Astrocyte of the hippocampus (primary cell): Measurements from ENCODE around the gene ZNF683.
A peak's percentile ranks its signal among the peaks of the same experiment; 100 is the strongest.

Source experiments
- DNase-seq: peaks from one replicate; pipeline ENCODE4 v3.0.0; 2011; ENCODE audit warnings: low read depth, low spot score

Gene ZNF683

DNA sequence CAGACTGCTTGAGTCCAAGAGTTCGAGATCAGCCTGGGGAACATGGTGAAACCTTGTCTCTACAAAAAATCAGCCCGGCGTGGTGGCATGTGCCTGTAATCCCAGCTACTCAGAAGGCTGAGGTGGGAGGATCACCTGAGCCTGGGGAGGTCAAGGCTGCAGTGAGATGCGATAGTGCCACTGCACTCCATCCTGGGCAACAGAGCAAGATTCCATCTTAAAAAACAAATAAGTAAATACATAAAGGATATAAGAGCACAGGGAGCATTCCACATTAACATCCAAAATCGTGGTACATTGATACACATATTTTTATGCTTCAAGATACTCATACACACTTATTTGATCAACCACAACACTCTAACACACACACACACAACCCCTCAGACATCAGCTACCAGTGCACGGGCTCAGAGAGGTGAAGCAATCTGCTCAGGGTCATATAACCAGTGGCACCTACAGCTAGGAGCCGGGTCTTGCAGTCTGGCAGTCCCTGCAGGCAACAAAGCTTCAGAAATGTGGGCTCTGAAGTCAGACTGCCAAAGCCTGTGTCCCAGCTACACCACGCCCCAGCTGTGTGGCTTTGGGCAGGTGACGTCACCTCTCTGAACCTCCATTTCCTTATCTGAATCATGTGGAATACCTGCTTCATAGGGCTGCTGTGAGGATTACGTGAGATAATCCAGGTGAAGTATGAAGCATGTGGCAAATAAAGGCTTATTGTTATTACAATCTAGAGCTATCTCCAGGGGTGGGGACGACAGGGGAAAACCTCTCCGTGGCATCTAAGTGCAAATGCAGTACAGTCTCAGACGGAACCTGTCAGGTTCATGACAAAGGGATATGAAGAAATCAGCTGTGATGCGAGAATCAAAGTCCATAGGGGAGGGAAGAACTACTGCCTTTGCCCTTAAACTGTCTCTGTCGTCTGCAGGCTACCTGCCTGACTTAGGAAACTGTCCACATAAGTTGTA is 13.9 kb downstream of the ZNF683 start:
- no peak for DNase-seq

- DNase-seq = no peak
These were observed 15.4 kb downstream of the ZNF683 start for GRCh38 chr1:26357121-26357602.

DNA sequence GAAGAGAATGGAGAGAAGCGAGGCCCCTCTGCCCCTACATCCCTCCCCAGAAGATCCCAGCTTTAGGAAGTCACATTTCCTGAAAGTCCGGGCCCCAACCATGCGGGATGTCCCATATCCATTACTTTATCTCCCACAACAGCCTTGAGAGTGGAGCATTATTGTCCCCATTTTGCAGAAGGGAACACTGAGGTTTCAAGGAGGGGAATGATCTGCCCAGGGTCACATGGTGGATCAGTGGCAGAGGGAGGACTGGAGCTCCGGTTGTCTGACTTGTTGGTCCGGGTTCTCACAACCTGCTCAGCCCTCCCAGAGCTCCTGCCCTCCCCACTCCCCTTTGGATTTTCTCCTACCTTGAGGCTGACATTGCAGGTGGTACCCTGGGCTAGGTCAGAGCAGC is 16.4 kb downstream of the ZNF683 start:
- DNase-seq = no peak

DNA sequence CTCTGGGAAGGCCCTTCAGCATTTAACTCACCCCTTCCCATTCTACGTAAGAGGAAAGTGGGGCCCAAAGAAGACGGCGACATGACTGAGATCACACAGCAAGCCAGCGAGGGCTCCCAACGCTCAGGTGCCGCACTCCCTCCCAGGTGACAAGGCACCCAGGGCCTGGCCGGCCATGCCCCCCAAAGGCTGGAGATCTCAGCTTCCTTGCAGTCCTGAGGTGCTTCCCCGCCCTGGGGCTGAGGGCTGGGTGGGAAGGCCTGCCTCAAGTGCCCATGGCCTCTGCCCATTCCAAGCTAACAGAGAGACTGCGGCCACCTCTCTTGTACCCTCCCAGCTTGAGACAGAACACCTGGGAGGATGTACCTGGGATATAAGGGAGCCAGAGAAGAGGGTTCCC is 17.6 kb downstream of the ZNF683 start:
- no peak for DNase-seq

- no peak for DNase-seq
These were observed 18.4 kb downstream of the ZNF683 start, which contains the start of gene CRYBG2 for GRCh38 chr1:26353976-26354820. TSS of gene CRYBG2 (minus strand) at chr1:26354130. CDS start at chr1:26346657, 7,473 bp downstream.

- DNase-seq = no peak
These were observed 19.2 kb downstream of the ZNF683 start for GRCh38 chr1:26353210-26353859.

- peak; percentile 22 for DNase-seq
These were observed 20.2 kb downstream of the ZNF683 start for GRCh38 chr1:26352338-26352679.

DNA sequence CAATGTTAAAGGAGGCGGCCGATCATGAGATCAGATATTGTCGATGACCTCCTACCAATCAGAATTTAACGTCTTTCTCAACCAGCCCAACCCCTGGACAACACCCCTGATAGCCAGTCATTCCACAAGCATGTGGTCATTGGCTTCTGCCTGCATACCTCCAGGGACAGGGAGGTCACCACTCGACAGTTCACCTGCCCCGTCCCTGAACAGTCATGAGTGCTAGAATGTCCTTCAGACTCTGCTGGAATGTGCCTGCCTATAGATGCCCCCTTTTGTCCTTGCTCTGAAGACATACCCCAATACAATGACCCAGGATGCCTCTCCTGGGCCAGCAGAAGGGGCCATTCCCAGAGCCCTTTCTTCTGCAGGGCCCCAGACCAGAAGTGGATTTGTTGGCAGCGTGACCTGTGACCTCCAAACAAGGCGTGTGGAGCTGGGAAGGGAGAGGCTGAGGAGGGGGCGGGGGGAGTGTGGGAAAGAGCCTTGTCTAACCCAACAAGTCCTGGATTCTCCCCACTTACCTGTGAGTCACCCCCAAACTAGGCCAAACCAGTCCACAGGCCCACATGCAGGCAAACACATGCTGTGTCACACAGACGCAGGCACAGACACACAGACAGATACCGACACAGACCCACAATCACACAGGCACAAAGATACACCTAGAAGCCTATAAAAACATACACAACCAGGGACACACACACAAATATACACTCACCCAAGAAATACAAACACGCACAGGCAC is 20.8 kb downstream of the ZNF683 start:
- peak; percentile 46 for DNase-seq

DNA sequence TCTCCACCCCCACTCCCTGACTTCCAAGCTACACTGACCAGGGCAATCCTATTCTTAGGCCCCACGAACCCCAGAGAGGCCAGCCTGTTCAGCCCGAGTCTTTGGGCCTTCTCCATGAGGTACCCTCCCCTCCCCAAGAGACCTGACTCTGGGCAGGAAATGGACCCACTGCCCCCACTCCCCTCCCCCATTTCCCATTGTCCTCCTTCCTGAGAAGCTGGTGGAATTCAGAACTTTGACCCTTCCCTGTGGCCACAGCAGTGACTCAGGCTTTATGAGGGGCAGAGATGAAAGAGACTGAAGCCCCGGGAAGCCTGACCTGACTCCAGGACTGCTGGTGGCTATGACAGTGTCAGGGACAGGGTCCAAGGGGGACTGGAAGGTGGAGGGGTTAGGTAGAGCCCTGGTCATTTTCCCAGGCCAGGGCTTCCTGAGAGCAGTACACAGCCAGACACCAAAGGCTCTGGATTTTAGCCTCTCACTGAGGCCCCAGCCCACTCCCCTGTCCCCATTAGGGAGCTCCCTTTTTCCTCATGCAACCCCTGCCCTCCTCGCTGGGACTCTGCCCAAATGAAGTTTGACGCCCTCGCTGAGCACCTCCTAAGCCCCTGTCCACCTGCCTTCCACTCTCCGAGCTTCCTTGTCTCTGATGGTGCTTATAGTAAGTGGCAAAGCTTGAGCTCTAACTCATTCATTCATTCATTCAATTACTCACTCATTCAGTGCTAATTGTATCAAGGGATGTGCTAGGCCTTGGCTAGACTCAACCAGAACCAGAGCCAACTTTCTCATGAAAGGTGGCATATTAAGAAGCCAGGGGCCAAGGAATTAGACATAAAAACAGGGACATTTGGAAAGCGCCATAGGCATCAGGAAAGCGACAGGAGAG is 21.6 kb downstream of the ZNF683 start:
- DNase-seq = peak; percentile 29

DNA sequence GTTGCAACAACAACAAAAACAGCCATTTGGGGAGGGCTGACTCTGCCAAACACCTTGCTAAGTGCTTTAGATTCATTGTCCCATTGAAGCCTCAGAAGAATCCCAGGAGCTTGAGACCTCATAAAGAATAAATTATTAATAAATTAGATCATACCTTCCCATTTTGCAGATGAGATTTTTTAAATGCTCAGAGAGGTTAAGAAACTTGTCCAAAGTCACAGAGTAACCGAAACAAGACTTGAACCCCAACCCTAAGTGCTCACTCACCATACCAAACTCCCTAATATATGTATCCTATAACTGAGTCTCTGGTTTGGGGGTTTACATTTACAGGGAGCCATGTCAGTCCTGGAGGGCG is 22.2 kb downstream of the ZNF683 start:
- no peak for DNase-seq

DNA sequence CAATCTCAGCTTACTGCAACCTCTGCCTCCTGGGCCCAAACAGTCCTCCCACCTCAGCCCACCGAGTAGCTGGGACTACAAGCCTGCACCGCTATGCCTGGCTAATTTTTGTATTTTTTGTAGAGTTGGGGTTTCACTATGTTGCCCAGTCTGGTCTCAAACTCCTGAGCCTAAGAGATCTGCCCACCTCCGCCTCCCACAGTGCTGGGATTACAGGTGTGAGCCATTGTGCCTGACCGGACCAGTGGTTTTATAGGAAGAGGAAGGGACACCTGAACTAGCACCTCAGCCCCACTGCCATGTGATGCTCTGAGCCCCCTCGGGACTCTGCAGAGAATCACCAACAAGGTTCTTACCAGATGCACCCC is 22.7 kb downstream of the ZNF683 start:
- DNase-seq = no peak

- DNase-seq = peak; percentile 33
These were observed 23.2 kb downstream of the ZNF683 start for GRCh38 chr1:26349188-26349876.

DNA sequence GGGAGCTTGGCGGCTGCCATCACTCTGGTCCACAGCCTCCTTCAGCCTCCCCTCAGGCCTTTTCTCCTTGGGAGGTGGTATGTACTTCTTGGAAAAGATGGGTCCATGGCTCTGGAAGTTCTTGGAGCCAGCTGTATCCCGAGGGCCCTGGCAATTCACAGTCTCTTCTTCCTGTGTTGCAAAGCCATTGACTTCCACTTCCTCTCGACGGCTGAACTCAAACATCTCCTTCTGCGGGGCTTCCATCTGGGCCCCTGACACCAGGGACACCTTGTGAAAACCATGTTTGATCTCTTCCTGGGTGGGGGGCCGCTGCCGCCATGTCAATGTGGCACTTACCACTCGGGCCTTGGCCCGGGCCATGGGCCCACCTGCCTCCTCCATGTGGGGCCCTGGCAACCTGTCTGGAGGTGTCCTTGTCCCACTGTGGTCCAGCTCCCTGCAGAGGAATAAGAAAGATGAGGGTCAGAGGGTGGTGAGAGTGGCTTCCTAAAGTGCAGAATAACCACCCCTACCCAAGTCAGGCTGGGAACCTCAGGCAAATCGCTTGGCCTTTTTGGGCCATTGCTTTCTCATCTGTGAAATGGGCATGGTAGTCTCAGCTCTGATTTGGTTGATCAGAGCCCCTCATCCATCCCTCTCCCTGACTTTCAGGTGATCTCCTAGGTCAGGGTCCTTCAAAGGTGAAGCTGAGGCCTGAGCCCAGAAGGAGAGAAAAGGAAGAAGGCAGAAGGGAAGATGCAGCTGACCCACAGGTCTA is 26.1 kb downstream of the ZNF683 start:
- DNase-seq = no peak

DNA sequence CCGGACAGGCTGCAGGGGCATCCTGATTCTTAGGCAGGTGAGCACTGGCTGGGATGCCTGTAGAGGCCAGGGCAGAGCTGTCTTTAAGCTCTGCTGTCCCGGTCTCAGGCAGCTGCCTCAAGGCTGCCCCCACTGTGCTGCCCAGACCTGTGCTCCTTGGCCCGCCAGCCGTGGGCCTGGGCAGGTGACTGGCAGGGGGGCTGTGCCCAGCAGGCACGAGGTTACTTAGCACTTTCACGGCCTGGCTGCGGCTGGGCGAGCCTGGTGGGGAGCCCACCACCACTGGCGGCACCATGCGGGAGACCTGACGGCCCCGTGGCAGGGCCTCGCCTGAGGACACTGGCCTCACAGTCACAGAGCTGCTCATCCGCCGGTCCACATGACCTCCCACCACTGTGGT is 26.8 kb downstream of the ZNF683 start:
- DNase-seq = no peak

- no peak for DNase-seq
These were observed 28.2 kb downstream of the ZNF683 start for GRCh38 chr1:26344147-26344920.

DNA sequence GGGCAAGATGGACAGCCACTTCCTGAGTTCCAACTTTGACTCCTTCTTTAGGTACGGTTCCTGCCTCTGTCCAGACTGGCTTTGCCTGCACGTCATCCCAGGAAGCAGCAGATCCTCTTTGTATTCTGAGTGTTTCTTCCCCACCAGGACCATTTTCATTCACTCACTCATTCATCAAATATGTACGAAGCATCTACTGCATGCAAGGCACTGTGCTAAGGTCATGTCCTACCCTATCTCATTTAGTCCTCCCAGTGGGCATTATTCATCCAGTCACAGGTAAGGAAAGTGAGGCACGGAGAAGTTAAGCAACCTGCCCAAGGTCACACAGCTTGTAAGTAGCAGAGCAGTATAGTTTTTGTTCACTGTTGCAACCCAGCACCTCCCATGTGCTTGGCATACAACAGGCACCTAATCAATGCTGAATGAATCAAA is 32.5 kb downstream of the ZNF683 start:
- DNase-seq = no peak

- no peak for DNase-seq
These were observed 33.9 kb downstream of the ZNF683 start for GRCh38 chr1:26338670-26339069.

DNA sequence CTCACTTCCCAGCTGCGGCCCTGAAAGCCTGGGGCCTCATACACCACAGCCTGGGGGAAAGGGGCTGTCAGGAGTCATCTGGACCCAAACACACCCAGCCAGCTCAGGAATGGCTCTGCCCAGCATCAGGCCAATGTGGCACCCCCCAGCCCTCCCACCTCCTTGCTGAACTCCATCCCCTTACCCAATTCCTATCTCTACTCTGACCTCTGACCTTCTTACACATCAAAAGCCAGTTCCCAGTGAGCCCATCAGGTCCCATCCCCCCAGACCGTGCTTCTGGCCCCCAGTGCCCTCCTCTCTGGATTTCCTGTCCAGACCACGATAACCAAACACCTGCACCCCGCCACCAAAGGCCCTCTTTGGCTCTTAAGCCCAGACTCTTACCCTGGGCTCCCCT is 34.9 kb downstream of the ZNF683 start:
- DNase-seq = no peak
